A673 (cell line): ENCODE data around the gene CAMK1D. TPM values are rescaled to one million over a fixed set of nuclear protein-coding genes. Genes with fewer than 3 reads are reported as not detected.

Source experiments
- BruUV-seq: library from RNA; stranded (reverse); fragments of 400-500 nt; replicated peaks from 2 replicates; lab custom pipeline; 2021; lab: Mats Ljungman, UMichigan
- CTCF ChIA-PET: fragments of 300-600 bp; sonication (Branson Sonifier 250); formaldehyde crosslinking; loops from one replicate; lab custom pipeline; 2022; ENCODE audit warnings: antibody characterized with exemption; lab: Charles Lee
- POLR2A ChIA-PET: fragments of 300-600 bp; sonication (Branson Sonifier 250); formaldehyde crosslinking; loops from one replicate; lab custom pipeline; 2022; ENCODE audit warnings: antibody characterized with exemption; ENCODE audit not compliant: low non-redundant PET; lab: Charles Lee
- DNase-seq: peaks from one replicate; pipeline ENCODE4 v3.0.0-alpha.2; 2015; ENCODE audit warnings: low spot score
- H3K27ac ChIP-seq: fragments of 200-600 bp; sonication (generic); 2 replicates; pipeline ENCODE4 v1.5.1; 2016; ENCODE audit warnings: mixed run types, low read depth, mild to moderate bottlenecking, mixed read lengths, antibody characterized with exemption, low read length; ENCODE audit not compliant: poor library complexity, severe bottlenecking
- H3K27me3 ChIP-seq: fragments of 200-600 bp; sonication (generic); replicated peaks from 2 replicates; pipeline ENCODE4 v1.6.1; 2017; ENCODE audit warnings: mixed run types, low read depth, mild to moderate bottlenecking, mixed read lengths, antibody characterized with exemption, low read length; ENCODE audit not compliant: insufficient read depth, poor library complexity
- H3K36me3 ChIP-seq: fragments of 200-600 bp; sonication (generic); 2 replicates; pipeline ENCODE4 v1.6.1; 2016; ENCODE audit warnings: mixed run types, mild to moderate bottlenecking, mixed read lengths, antibody characterized with exemption, low read length; ENCODE audit not compliant: insufficient read depth, poor library complexity, severe bottlenecking
- H3K4me1 ChIP-seq: fragments of 200-600 bp; sonication (generic); 2 replicates; pipeline ENCODE4 v1.6.1; 2017; ENCODE audit warnings: mixed run types, mild to moderate bottlenecking, mixed read lengths, antibody characterized with exemption, low read length; ENCODE audit not compliant: insufficient read depth, poor library complexity, severe bottlenecking
- H3K4me3 ChIP-seq: fragments of 200-600 bp; sonication (generic); 2 replicates; pipeline ENCODE4 v1.5.1; 2016; ENCODE audit warnings: low read depth, mixed run types, mild to moderate bottlenecking, mixed read lengths, low read length; ENCODE audit not compliant: poor library complexity, severe bottlenecking
- H3K9me3 ChIP-seq: fragments of 200-600 bp; sonication (generic); 2 replicates; pipeline ENCODE4 v1.6.1; 2016; ENCODE audit warnings: mixed run types, low read depth, mild to moderate bottlenecking, mixed read lengths, antibody characterized with exemption, low read length; ENCODE audit not compliant: poor library complexity, severe bottlenecking
- CTCF ChIP-seq: fragments of 300-800, 200-600 bp; sonication (generic); conservative IDR thresholded peaks from 2 replicates; pipeline ENCODE4 v1.5.1; 2017; ENCODE audit warnings: low read depth, mild to moderate bottlenecking, antibody characterized with exemption, low read length, moderate library complexity, mixed read lengths
- EZH2 ChIP-seq: fragments of 200-600 bp; sonication (generic); IDR thresholded peaks from 2 replicates; pipeline ENCODE4 v1.6.1; 2017; ENCODE audit warnings: borderline replicate concordance, low read depth, mild to moderate bottlenecking, mixed read lengths, antibody characterized with exemption, low read length; ENCODE audit not compliant: poor library complexity, severe bottlenecking
- intact Hi-C: fragments of 100-400 bp; cut with micrococcal nuclease; formaldehyde crosslinking; loops from one replicate; pipeline ENCODE4 v1.10.0; 2022; ENCODE audit not compliant: unreplicated experiment
- total RNA-seq: library from RNA; stranded (reverse); gene quantifications from 2 replicates; pipeline ENCODE4 v1.2.3, GENCODE V29; 2021

CAMK1D gene
- total RNA-seq, 1 experiment from 2014 or later = 23.7 TPM

- no peak overlapping the region for H3K27ac ChIP-seq
- no peak overlapping the region for H3K4me3 ChIP-seq
- no peaks in the 10 kb centered on the region for H3K9me3 ChIP-seq
- DNase-seq = no peak
- H3K36me3 ChIP-seq = no peaks in the 10 kb centered on the region
- peaks cover 4% of the 10 kb centered on the region for H3K4me1 ChIP-seq
- ChIA-PET POLR2A (no interaction called here), CTCF (no interaction called here)
- intact Hi-C loops = no loop called here
- no TSS peak for BruUV-seq
- H3K27me3 ChIP-seq = no peaks in the 10 kb centered on the region
- TF ChIP-seq CTCF (no peak), EZH2 (no peak)
These were observed 442.4 kb downstream of the CAMK1D start for GRCh38 chr10:12791728-12792127.

GRCh38 chr10:12792889-12793556 is 443.7 kb downstream of the CAMK1D start:
- TF ChIP-seq CTCF (no peak), EZH2 (no peak)
- ChIA-PET CTCF (no interaction called here), POLR2A (no interaction called here)
- Histone ChIP-seq H3K9me3 (no peaks in the 10 kb centered on the region), H3K4me3 (no peak overlapping the region), H3K36me3 (no peaks in the 10 kb centered on the region), H3K4me1 (peaks cover 5% of the 10 kb centered on the region), H3K27me3 (no peaks in the 10 kb centered on the region), H3K27ac (no peak overlapping the region)
- DNase-seq = no peak
- intact Hi-C loops = no loop called here
- BruUV-seq = no TSS peak

- POLR2A ChIA-PET = no interaction called here
- H3K36me3 ChIP-seq = no peaks in the 10 kb centered on the region
- TF ChIP-seq CTCF (no peak), EZH2 (no peak)
- no peak for DNase-seq
- H3K27me3 ChIP-seq = no peaks in the 10 kb centered on the region
- no peak overlapping the region for H3K27ac ChIP-seq
- CTCF ChIA-PET = no interaction called here
- no TSS peak for BruUV-seq
- intact Hi-C loops = no loop called here
- peaks cover 5% of the 10 kb centered on the region for H3K4me1 ChIP-seq
- H3K4me3 ChIP-seq = no peak overlapping the region
- no peaks in the 10 kb centered on the region for H3K9me3 ChIP-seq
These were observed 446.2 kb downstream of the CAMK1D start for GRCh38 chr10:12795315-12796110.
